Esophagus (tissue), 2 donors: ENCODE data around the gene FANCC. TPM values are rescaled to one million over a fixed set of nuclear protein-coding genes. Genes with fewer than 3 reads are reported as not detected.

Experiments used
- H3K27ac ChIP-seq, 2 donors: one replicate each; pipeline ENCODE4 v1.5.1; 2013; ENCODE audit warnings: low read depth in 2 of 2, mild to moderate bottlenecking in 2 of 2, inconsistent platforms in 1 of 2, low read length in 1 of 2, moderate library complexity in 1 of 2
- H3K27me3 ChIP-seq, 2 donors: one replicate each; pipeline ENCODE4 v1.6.1; 2013; ENCODE audit warnings: low read length in 2 of 2, control low read depth in 1 of 2, mild to moderate bottlenecking in 1 of 2; ENCODE audit not compliant: insufficient read depth in 2 of 2, control insufficient read depth in 1 of 2
- H3K36me3 ChIP-seq, 2 donors: one replicate each; pipeline ENCODE4 v1.6.1; 2013; ENCODE audit warnings: low read length in 1 of 2; ENCODE audit not compliant: control insufficient read depth in 2 of 2, insufficient read depth in 2 of 2
- H3K4me1 ChIP-seq, 2 donors: one replicate each; pipeline ENCODE4 v1.6.1; 2013; ENCODE audit warnings: low read length in 1 of 2; ENCODE audit not compliant: control insufficient read depth in 2 of 2, insufficient read depth in 2 of 2
- H3K4me3 ChIP-seq, 2 donors: one replicate each; pipeline ENCODE4 v1.5.1; 2013; ENCODE audit warnings: low read length in 2 of 2, mild to moderate bottlenecking in 2 of 2, low read depth in 1 of 2, moderate library complexity in 1 of 2
- H3K9me3 ChIP-seq, 2 donors: one replicate each; pipeline ENCODE4 v1.6.1; 2013; ENCODE audit warnings: mild to moderate bottlenecking in 2 of 2, low read depth in 1 of 2, low read length in 1 of 2, moderate library complexity in 1 of 2; ENCODE audit not compliant: control insufficient read depth in 2 of 2, insufficient read depth in 1 of 2
- WGBS, 2 donors: extraction: QIAGEN DNeasy Blood & Tissue Kit; methylation state at CpG; one replicate each; pipeline ENCODE4 v1.1.7; 2013; 5-methylcytosine and 5-hydroxymethylcytosine counted together
- polyA plus RNA-seq, 2 donors: library from polyadenylated mRNA; stranded (reverse); fragments of 200-250 nt; gene quantifications; one replicate each; pipeline ENCODE4 v1.2.3, GENCODE V29; 2013
- donor health status: healthy with polysubstance abuse.
- donor health status: Bipolar disorder and iron deficiency.

FANCC gene
- polyA plus RNA-seq, 2 donors, result 2.5 to 3.6 TPM

DNA sequence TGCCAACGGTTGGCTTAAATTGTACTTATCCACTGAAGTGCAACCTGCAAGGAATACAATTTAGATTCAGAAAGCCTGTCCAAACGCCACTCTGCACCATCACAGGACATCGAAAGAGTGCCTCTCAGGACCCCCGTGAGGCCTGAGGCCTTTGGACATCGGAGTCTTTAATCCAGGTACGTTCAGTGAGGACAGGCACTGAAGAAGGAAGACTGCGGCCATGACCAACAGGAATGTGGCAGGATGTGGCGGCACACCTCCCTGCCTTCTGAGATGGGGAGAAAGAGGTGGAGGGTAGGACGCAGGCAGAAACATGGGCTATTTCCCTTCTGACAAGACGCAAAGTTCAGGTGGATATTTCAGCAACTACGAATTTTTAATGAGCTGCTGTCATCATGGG, 205.8 kb downstream of the FANCC start:
- Histone ChIP-seq H3K4me1 (peaks cover 0 to 13% of the 10 kb centered on the region in 2 donors), H3K9me3 (no peaks in the 10 kb centered on the region), H3K36me3 (peaks cover 3 to 22% of the 10 kb centered on the region in 2 donors), H3K4me3 (no peak overlapping the region), H3K27ac (no peak overlapping the region), H3K27me3 (no peaks in the 10 kb centered on the region)
- WGBS, 2 donors, result 92 to 95% methylated on average over 11 of the region's 11 CpGs

DNA sequence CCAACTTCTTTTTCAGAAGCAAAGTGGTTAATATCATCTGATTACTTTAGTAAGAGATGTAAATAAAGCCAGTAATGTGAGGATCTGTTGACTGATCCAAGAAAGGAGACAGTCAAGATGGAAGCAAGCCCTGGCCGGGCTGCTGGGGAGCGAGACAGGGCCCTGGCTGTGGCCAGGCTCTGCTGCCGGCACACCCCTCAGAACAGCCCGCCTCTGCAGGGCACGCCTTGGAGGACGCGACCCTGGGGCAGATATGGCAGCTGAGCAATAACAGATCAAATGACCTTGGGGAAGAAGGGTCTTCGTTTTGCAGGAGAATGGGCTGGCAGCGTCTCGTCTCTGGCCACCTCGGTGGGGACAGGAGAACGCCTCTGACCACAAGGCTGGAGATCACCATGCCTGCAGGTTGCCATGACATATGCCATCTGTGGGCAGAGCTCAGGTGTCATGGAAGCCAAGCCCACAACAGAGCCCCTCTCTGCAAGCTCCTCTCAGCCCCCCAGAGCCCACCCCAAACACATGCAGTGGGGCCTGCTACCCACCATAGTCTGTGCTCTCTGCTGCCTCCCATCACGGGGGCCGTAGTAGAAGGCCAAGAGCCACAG, 206.5 kb downstream of the FANCC start:
- 84 to 85% methylated on average over 13 to 14 of the region's 14 CpGs for WGBS, 2 donors
- peaks cover 3 to 25% of the 10 kb centered on the region in 2 donors for H3K36me3 ChIP-seq
- H3K9me3 ChIP-seq, result no peaks in the 10 kb centered on the region
- H3K4me1 ChIP-seq, result peaks cover 0 to 11% of the 10 kb centered on the region in 2 donors
- H3K27me3 ChIP-seq, result no peaks in the 10 kb centered on the region
- H3K27ac ChIP-seq, result peak overlapping the region in 1 of 2 donors; percentile 26
- H3K4me3 ChIP-seq, result no peak overlapping the region

DNA sequence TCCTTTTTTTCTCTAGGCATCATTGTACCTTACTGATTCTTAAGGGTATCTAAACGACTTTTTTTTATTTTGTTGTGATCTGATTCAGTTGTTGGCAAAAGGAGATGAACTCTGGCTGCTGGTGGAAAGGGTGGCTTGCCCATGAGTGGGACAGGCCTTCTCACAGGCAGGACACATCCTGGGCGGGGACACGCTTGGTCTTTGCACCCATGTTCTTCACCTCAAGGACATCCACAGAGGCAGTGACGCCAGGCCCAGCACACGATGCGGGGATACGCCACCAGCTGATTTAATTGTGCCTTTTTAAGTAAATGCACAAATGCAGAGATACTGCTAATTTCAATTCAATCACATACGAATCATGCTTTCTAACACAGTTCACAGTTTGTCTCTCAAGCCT, 208.1 kb downstream of the FANCC start:
- no peaks in the 10 kb centered on the region for H3K27me3 ChIP-seq
- H3K27ac ChIP-seq, result no peak overlapping the region
- no peak overlapping the region for H3K4me3 ChIP-seq
- 81 to 85% methylated on average over 8 of the region's 8 CpGs for WGBS, 2 donors
- H3K9me3 ChIP-seq, result no peaks in the 10 kb centered on the region
- H3K36me3 ChIP-seq, result peaks cover 3 to 23% of the 10 kb centered on the region in 2 donors
- H3K4me1 ChIP-seq, result peaks cover 3 to 19% of the 10 kb centered on the region in 2 donors

DNA sequence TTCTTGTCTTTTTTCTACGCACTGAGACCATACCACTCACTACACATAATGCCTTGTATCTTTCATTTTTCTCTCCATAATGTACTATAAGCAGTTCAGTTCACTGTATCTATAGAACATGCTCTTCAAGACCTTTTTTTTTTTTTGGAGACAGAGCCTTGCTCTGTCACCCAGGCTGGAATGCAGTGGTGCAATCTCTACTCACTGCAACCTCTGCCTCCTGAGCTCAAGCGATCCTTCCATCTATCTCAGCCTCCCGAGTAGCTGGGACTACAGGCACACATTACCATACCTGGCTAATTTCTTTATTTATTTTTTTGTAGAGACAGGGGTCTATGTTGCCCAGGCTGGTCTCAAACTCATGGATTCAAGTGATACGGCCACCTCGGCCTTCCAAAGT, 208.7 kb downstream of the FANCC start:
- Histone ChIP-seq H3K4me1 (peaks cover 8 to 23% of the 10 kb centered on the region in 2 donors), H3K27me3 (no peaks in the 10 kb centered on the region), H3K36me3 (peaks cover 3 to 21% of the 10 kb centered on the region in 2 donors), H3K4me3 (no peak overlapping the region), H3K27ac (no peak overlapping the region), H3K9me3 (no peaks in the 10 kb centered on the region)
- 92 to 93% methylated on average over 5 of the region's 5 CpGs for WGBS, 2 donors

DNA sequence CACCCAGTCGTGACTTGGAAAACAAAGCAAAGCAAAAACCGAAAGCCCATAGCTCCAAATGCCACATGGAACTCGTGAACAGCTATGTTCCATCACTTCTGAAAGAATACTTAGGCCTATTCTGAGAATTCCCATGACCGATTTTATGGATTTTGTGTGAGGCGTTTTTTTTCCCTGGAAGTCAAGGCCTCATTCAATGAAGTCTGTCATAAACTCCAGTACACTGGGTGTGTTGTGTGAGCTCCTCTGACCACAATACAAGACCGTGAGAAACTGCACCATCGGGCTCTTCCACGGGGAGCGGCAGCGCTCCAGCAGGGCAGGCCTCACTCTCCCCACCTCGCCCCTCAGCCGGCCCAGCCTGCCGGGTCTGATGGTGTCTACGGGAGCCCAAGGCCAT, 209.5 kb downstream of the FANCC start:
- 71 to 79% methylated on average over 14 of the region's 14 CpGs for WGBS, 2 donors
- Histone ChIP-seq H3K4me3 (no peak overlapping the region), H3K27ac (peak overlapping the region; percentile 53 to 64), H3K4me1 (peaks cover 15 to 30% of the 10 kb centered on the region in 2 donors), H3K27me3 (no peaks in the 10 kb centered on the region), H3K9me3 (no peaks in the 10 kb centered on the region), H3K36me3 (peaks cover 3 to 21% of the 10 kb centered on the region in 2 donors)

DNA sequence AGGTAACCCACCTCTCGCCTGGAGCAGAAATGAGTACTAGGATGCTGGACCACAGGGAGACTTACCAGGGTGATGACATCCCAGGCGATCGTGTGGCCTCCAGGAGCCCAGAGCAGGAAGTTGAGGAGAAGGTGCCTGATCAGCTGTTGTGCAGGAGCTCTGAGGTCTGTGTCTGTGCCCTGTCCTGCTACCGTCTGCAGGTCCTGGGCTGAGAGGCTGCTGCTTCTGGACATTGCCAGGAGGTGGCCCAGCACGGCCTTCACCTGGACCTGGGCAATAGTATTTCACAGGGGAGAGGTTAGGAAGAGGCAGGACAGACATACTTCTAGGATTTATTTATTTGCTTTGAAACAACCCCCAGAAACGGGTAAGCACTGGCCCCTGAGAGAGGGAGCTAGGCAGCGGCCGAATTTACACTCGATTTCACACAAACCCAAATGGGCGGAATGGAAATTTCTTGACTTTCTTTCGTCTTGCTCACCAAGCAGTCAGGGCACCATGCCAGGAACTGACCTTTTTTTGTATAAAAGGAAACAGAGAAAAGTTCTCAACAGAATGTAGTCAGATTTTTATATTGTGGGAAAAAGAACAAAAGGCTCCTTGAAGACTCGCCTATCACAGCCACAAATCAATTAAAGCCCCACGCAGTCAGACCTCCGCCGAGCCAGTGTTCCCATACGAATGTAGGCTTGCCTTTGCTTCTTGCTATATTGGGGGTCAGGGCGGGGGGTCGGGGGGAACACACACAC, 210.3 kb downstream of the FANCC start:
- Histone ChIP-seq H3K4me1 (peaks cover 19 to 35% of the 10 kb centered on the region in 2 donors), H3K27ac (peak overlapping the region; percentile 70 to 79), H3K9me3 (no peaks in the 10 kb centered on the region)

DNA sequence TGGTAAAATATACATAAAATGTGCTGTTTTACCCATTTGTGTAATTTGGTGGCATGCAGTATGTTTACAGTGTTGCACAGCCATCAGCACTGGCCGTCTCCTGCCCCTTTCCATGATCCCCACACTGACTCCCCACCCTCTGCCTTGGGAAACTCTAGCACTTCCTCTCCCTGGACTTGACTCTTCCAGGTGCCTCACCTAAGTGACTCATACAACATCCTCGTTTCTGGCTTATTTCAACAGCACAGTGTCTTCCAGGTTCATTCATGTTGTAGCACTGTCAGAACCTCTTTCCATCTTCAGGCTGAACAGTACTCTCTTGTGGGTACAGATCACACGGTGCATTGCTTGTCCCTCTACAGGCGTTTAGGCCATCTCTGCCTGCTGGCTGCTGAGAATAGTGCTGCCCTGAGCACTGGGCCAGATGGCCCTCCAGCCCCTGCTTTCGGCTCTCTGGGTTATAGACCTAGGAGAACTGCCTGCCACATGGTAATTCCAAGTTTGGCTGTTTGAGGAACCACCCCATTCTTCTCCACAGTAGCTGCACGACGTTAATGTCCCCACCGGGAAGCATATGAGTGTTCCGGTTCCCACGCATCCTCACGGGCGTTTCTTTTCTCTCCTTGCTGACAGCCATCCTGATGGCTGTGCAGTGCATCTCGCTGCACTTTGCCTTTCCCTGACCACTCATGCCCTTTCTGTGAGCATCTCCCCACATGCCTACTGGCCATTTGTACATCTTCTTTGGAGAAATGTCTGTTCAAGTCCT, 211.8 kb downstream of the FANCC start:
- Histone ChIP-seq H3K4me1 (peaks cover 19 to 43% of the 10 kb centered on the region in 2 donors), H3K4me3 (no peak overlapping the region), H3K27ac (peak overlapping the region; percentile 94), H3K36me3 (peaks cover 0 to 12% of the 10 kb centered on the region in 2 donors), H3K27me3 (no peaks in the 10 kb centered on the region), H3K9me3 (no peaks in the 10 kb centered on the region)
- WGBS, 2 donors, result 50 to 68% methylated on average over 13 of the region's 13 CpGs

More for the DNA sequence above, 210.3 kb downstream of the FANCC start:
- Histone ChIP-seq H3K4me3 (no peak overlapping the region), H3K27me3 (no peaks in the 10 kb centered on the region), H3K36me3 (peaks cover 0 to 21% of the 10 kb centered on the region in 2 donors)
- WGBS, 2 donors, result 71 to 73% methylated on average over 18 of the region's 18 CpGs

DNA sequence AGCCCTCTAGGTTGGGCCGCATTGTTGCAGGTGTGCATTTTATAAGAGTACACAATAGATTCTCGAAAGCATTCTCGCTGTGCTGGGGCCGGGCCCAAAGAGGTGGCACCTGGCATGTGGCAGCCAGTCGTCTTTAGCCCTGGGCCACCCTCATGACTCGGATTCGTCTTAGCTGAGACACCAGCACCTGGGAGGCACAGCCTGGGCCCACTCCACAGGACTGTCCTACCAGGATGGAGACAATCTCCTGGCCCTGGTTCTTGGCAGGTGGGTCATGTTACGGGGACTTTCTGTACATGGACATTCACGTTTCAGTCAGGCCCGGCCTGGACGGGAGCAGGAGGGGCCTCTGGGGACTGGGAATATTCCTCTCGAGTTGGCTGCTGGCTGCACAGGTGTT, 212.5 kb downstream of the FANCC start:
- H3K36me3 ChIP-seq, result peaks cover 0 to 12% of the 10 kb centered on the region in 2 donors
- no peaks in the 10 kb centered on the region for H3K9me3 ChIP-seq
- peak overlapping the region; percentile 94 for H3K27ac ChIP-seq
- no peaks in the 10 kb centered on the region for H3K27me3 ChIP-seq
- peaks cover 19 to 45% of the 10 kb centered on the region in 2 donors for H3K4me1 ChIP-seq
- no peak overlapping the region for H3K4me3 ChIP-seq
- WGBS, 2 donors, result 52 to 53% methylated on average over 12 of the region's 12 CpGs

DNA sequence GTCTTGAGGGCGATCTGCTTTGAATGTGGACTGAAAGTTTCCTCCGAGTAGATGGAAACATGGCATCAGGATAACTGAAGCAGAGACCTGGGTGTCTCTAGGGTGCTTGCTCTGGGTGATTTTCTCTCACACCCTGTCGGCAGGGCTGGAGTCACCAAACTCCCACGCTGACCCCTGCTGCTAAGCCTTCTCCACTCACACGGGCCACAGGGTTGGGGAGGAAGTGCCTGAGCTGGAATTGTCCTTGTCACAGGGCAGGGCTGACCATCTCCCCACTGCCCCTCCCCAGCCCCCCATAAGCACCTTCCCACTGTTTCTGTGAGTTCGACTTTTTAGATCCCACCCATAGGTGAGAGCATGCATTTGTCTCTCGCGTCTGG, 212.9 kb downstream of the FANCC start:
- WGBS, 2 donors, result 49 to 64% methylated on average over 8 of the region's 8 CpGs
- Histone ChIP-seq H3K27ac (peak overlapping the region; percentile 94), H3K27me3 (no peaks in the 10 kb centered on the region), H3K4me3 (no peak overlapping the region), H3K9me3 (no peaks in the 10 kb centered on the region), H3K4me1 (peaks cover 22 to 49% of the 10 kb centered on the region in 2 donors), H3K36me3 (peaks cover 0 to 10% of the 10 kb centered on the region in 2 donors)
